ENCODE measurements around the gene TUBGCP6.

The TUBGCP6 gene

GRCh38 chr22:50190182-50190940 lies 54.5 kb downstream of the TUBGCP6 start:
- H3K9me3 ChIP-seq (ENCODE audit: low read depth, low read length), result no peaks in the 10 kb centered on the region
- no peak overlapping the region for H3K27ac ChIP-seq
- no peak for DNase-seq (ENCODE audit: low read depth, low spot score)
- H3K9ac ChIP-seq (ENCODE audit: insufficient read length), result no peak overlapping the region
- peaks cover 9% of the 10 kb centered on the region; the same call in 1 of the 2 replicates for H3K36me3 ChIP-seq (ENCODE audit: insufficient read depth, low read length)
- no peak overlapping the region for H3K4me3 ChIP-seq
- no peak for TF ChIP-seq EZH2 (IDR thresholded peaks at IDR 0.05)
- peak; percentile 18; the same call in 1 of the 2 replicates for TF ChIP-seq POLR2AphosphoS5 (IDR thresholded peaks at IDR 0.05; ENCODE audit: borderline replicate concordance, low read depth, low read length)

DNA sequence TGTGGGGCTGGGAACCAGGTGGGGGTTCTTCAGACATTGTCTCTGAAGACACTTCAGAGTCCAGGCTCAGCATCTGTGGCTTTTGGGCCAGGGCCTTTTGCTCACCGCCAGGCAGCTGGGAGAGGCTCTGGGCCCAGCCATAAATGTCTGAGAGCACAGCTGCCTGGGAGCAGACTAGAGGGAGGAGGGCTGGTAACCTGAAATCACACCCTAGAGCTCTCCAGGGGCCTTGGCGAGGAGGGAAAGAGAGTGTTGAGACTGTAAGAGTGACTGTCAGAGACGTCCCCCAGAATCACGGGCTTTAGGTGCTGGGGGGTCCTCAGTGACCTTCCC lies 55.0 kb downstream of the TUBGCP6 start:
- TF ChIP-seq EZH2 (IDR thresholded peaks at IDR 0.05), result no peak
- no peak for TF ChIP-seq FOXP2 (optimal IDR thresholded peaks at IDR 0.05; ENCODE audit: control extremely low read depth, extremely low read length, insufficient read depth)
- no peak for TF ChIP-seq POLR2AphosphoS5 (IDR thresholded peaks at IDR 0.05; ENCODE audit: borderline replicate concordance, low read depth, low read length)
- Histone ChIP-seq H3K36me3 (ENCODE audit: insufficient read depth, low read length) (peaks cover 8% of the 10 kb centered on the region; the same call in 1 of the 2 replicates), H3K4me3 (no peak overlapping the region), H3K9ac (ENCODE audit: insufficient read length) (no peak overlapping the region), H3K9me3 (ENCODE audit: low read depth, low read length) (no peaks in the 10 kb centered on the region), H3K27ac (no peak overlapping the region)
- DNase-seq (ENCODE audit: low read depth, low spot score), result no peak

- no peak overlapping the region for H3K4me3 ChIP-seq
- DNase-seq (ENCODE audit: low read depth, low spot score), result no peak
- TF ChIP-seq EZH2 (IDR thresholded peaks at IDR 0.05), result no peak
- TF ChIP-seq FOXP2 (optimal IDR thresholded peaks at IDR 0.05; ENCODE audit: control extremely low read depth, extremely low read length, insufficient read depth), result no peak
- TF ChIP-seq POLR2AphosphoS5 (IDR thresholded peaks at IDR 0.05; ENCODE audit: borderline replicate concordance, low read depth, low read length), result no peak
- H3K9ac ChIP-seq (ENCODE audit: insufficient read length), result no peak overlapping the region
- no peak overlapping the region for H3K27ac ChIP-seq
- no peaks in the 10 kb centered on the region for H3K9me3 ChIP-seq (ENCODE audit: low read depth, low read length)
- H3K36me3 ChIP-seq (ENCODE audit: insufficient read depth, low read length), result peaks cover 3% of the 10 kb centered on the region; the same call in 1 of the 2 replicates
These were observed 55.5 kb downstream of the TUBGCP6 start for GRCh38 chr22:50189184-50189848.

DNA sequence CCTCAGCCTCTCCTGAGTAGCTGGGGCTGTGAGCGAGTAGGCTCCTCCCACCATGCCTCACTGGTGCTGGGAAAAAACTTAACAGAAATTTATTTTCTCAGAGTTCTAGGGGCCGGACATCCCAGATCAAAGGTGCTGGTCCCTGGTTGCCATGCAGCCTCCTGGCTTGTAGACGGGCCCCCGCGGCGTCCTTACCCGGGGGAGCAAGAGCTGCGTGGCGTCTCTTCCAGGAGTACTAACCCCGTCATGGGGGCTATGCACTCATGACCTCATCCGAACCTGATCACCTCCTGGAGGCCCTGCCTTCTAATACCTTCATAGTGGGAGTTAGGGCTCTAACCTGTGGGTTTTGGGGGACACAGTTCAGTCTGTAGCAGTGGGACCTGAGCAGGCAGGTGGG lies 56.5 kb downstream of the TUBGCP6 start:
- no peak for TF ChIP-seq POLR2AphosphoS5 (IDR thresholded peaks at IDR 0.05; ENCODE audit: borderline replicate concordance, low read depth, low read length)
- no peak for TF ChIP-seq EZH2 (IDR thresholded peaks at IDR 0.05)
- no peak for TF ChIP-seq FOXP2 (optimal IDR thresholded peaks at IDR 0.05; ENCODE audit: control extremely low read depth, extremely low read length, insufficient read depth)
- Histone ChIP-seq H3K36me3 (ENCODE audit: insufficient read depth, low read length) (peaks cover 2% of the 10 kb centered on the region; the same call in 1 of the 2 replicates), H3K4me3 (no peak overlapping the region), H3K27ac (peak overlapping the region; percentile 25; the same call in 1 of the 2 replicates), H3K9ac (ENCODE audit: insufficient read length) (no peak overlapping the region), H3K9me3 (ENCODE audit: low read depth, low read length) (no peaks in the 10 kb centered on the region)
- DNase-seq (ENCODE audit: low read depth, low spot score), result no peak

- TF ChIP-seq EZH2 (IDR thresholded peaks at IDR 0.05), result no peak
- TF ChIP-seq POLR2AphosphoS5 (IDR thresholded peaks at IDR 0.05; ENCODE audit: borderline replicate concordance, low read depth, low read length), result no peak
- no peak for TF ChIP-seq FOXP2 (optimal IDR thresholded peaks at IDR 0.05; ENCODE audit: control extremely low read depth, extremely low read length, insufficient read depth)
- no peak for DNase-seq (ENCODE audit: low read depth, low spot score)
- Histone ChIP-seq H3K27ac (no peak overlapping the region), H3K9ac (ENCODE audit: insufficient read length) (peak overlapping the region; percentile 88), H3K9me3 (ENCODE audit: low read depth, low read length) (no peaks in the 10 kb centered on the region), H3K36me3 (ENCODE audit: insufficient read depth, low read length) (peaks cover 2% of the 10 kb centered on the region; the same call in 1 of the 2 replicates), H3K4me3 (peak overlapping the region; percentile 81)
These were observed 57.9 kb downstream of the TUBGCP6 start for GRCh38 chr22:50186761-50187523.

DNA sequence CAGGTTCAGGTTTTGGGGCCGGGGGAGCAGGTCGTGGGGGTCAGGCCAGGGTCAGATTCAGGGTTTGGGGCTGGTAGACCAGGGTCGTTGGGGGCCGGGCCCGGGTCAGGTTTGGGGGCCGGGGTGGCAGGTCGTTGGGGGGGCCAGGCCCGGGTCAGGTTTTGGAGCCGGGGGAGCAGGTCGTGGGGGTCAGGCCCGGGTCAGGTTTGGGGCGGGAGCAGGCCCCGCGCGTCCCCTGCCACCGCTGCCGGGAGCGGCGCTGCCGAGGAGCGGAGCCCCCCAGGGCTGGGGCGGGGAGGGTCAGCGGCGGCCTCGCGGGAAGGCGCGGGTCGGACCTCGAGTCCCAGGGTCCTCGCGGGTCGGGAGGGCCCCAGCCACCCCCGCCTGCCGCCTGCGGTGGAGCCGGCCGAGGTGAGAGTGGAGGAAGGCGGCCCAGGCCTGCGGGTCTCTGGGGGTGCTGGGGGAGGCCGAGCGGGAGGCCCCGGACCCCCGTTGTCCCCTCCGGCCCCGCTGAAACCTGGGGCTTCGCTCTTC lies 58.6 kb downstream of the TUBGCP6 start:
- TF ChIP-seq FOXP2 (optimal IDR thresholded peaks at IDR 0.05; ENCODE audit: control extremely low read depth, extremely low read length, insufficient read depth) (no peak), POLR2AphosphoS5 (IDR thresholded peaks at IDR 0.05; ENCODE audit: borderline replicate concordance, low read depth, low read length) (no peak), EZH2 (IDR thresholded peaks at IDR 0.05) (no peak)
- Histone ChIP-seq H3K9me3 (ENCODE audit: low read depth, low read length) (no peaks in the 10 kb centered on the region), H3K27ac (no peak overlapping the region), H3K36me3 (ENCODE audit: insufficient read depth, low read length) (no peaks in the 10 kb centered on the region; the same call in 1 of the 2 replicates), H3K9ac (ENCODE audit: insufficient read length) (peak overlapping the region; percentile 88), H3K4me3 (peak overlapping the region; percentile 81)
- no peak for DNase-seq (ENCODE audit: low read depth, low spot score)

DNA sequence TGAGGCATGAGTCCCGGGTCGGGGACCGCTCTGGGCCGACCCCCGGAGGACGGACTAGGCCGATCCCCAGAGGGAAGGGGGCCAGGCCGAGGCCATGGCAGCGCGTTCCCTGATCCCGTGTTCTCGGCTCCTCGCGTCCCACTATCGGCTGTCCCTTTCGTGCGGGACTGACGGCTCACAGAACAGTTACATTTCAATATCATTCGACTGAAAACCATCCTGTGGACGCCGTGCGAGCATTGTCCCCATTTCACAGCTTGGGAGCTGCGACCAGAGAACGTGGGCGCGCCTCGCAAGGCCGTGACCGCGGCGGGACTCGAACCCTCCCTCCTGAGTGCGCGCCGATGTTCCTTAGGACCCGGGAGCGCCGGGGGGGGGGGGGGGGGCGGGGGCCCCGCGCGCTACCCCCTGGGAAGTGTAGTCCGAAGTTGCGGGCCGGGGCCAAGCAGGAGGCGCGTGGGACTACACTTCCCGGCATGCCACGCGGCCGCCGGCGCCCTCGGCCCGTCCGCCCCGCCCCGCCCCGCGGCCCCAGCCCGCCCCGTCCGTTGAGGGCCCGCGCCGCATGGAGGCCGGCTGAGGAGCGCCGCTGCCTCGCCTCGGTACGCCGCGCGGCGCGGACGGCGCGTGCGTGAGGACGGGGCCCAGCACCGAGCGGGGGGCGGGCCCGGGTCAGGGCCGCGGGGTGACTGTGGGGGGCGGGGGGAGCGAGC lies 59.3 kb downstream of the TUBGCP6 start, which contains the start of gene TRABD:
Gene TRABD, plus strand, starts transcription at position 539 of the 713 bp plus-strand sequence. CDS start 7,148 bp downstream, outside the sequence.
- peak within 1 kb of the TSS; percentile 88 for H3K9ac ChIP-seq (ENCODE audit: insufficient read length)
- no peaks in the 10 kb centered on the region for H3K9me3 ChIP-seq (ENCODE audit: low read depth, low read length)
- H3K36me3 ChIP-seq (ENCODE audit: insufficient read depth, low read length), result no peaks in the 10 kb centered on the region; the same call in 1 of the 2 replicates
- peak; percentile 16 for DNase-seq (ENCODE audit: low read depth, low spot score)
- TF ChIP-seq POLR2AphosphoS5 (IDR thresholded peaks at IDR 0.05; ENCODE audit: borderline replicate concordance, low read depth, low read length) (no peak), EZH2 (IDR thresholded peaks at IDR 0.05) (no peak), FOXP2 (optimal IDR thresholded peaks at IDR 0.05; ENCODE audit: control extremely low read depth, extremely low read length, insufficient read depth) (no peak)
- H3K27ac ChIP-seq, result 0 out of 2 replicates have a peak within 1 kb of the TSS, but pooled peaks have one; percentile 44
- H3K4me3 ChIP-seq, result peak within 1 kb of the TSS; percentile 81
